IMR-90 (cell line): ENCODE data around the gene MFAP4. TPM values are rescaled to one million over a fixed set of nuclear protein-coding genes. Genes with fewer than 3 reads are reported as not detected.

Experiments used
- ATAC-seq: fragments of 200-7000 bp; cut with Tn5 transposase; 2 replicates; pipeline ENCODE4 v1.9.1; 2020; ENCODE audit warnings: low read depth, mild to moderate bottlenecking, moderate library complexity
- BruUV-seq: library from RNA; stranded (reverse); fragments of 400-500 nt; replicated peaks from 2 replicates; lab custom pipeline; 2021; lab: Mats Ljungman, UMichigan
- CTCF ChIA-PET: fragments of 300-600 bp; formaldehyde crosslinking; extraction: SDS; loops from one replicate; lab custom pipeline; 2021; ENCODE audit warnings: antibody characterized with exemption; lab: Yijun Ruan, JAX
- POLR2A ChIA-PET: fragments of 300-600 bp; sonication (Branson Sonifier 250); formaldehyde crosslinking; loops from one replicate; lab custom pipeline; 2022; ENCODE audit warnings: antibody characterized with exemption; ENCODE audit not compliant: unreplicated experiment; lab: Charles Lee
- DNase-seq: peaks from one replicate; pipeline ENCODE4 v3.0.0; 2013
- H2AFZ ChIP-seq: replicated peaks from 2 replicates; pipeline ENCODE3; 2013; ENCODE audit warnings: low read length, mild to moderate bottlenecking; ENCODE audit not compliant: poor library complexity
- H2AK5ac ChIP-seq: 2 replicates; pipeline ENCODE4 v1.6.1; 2013; ENCODE audit warnings: low read depth, low read length, inconsistent platforms
- H2AK9ac ChIP-seq: replicated peaks from 2 replicates; pipeline ENCODE3; 2013; ENCODE audit warnings: mild to moderate bottlenecking, low read depth, low read length, moderate library complexity; ENCODE audit not compliant: poor library complexity
- H2BK120ac ChIP-seq: 2 replicates; pipeline ENCODE4 v1.6.1; 2013; ENCODE audit warnings: low read depth, low read length, inconsistent platforms
- H2BK15ac ChIP-seq: 3 replicates; pipeline ENCODE4 v1.6.1; 2013; ENCODE audit warnings: low read depth, low read length, inconsistent platforms
- H2BK20ac ChIP-seq: 2 replicates; pipeline ENCODE4 v1.6.1; 2013; ENCODE audit warnings: low read depth, mild to moderate bottlenecking, inconsistent platforms, low read length, moderate library complexity
- H2BK5ac ChIP-seq: 2 replicates; pipeline ENCODE4 v1.6.1; 2013; ENCODE audit warnings: mild to moderate bottlenecking, low read depth, low read length, inconsistent platforms; ENCODE audit not compliant: poor library complexity, severe bottlenecking
- H3K14ac ChIP-seq: replicated peaks from 2 replicates; pipeline ENCODE4 v1.6.1; 2013; ENCODE audit warnings: low read depth, low read length, inconsistent platforms
- H3K18ac ChIP-seq: 2 replicates; pipeline ENCODE4 v1.6.1; 2013; ENCODE audit warnings: low read depth, low read length, control low read depth
- H3K23ac ChIP-seq: 2 replicates; pipeline ENCODE4 v1.6.1; 2013; ENCODE audit warnings: low read depth, low read length, inconsistent platforms
- H3K27ac ChIP-seq: 2 replicates; pipeline ENCODE4 v1.5.1; 2013; ENCODE audit warnings: mild to moderate bottlenecking, control low read depth, low read length; ENCODE audit not compliant: insufficient read depth
- H3K27me3 ChIP-seq: 2 replicates; pipeline ENCODE4 v1.6.1; 2013; ENCODE audit warnings: low read length; ENCODE audit not compliant: control insufficient read depth, insufficient read depth
- H3K36me3 ChIP-seq: 2 replicates; pipeline ENCODE4 v1.6.1; 2013; ENCODE audit warnings: low read length, mixed read lengths; ENCODE audit not compliant: control insufficient read depth, insufficient read depth
- H3K4ac ChIP-seq: 2 replicates; pipeline ENCODE4 v1.6.1; 2013; ENCODE audit warnings: low read depth, low read length, inconsistent platforms
- H3K4me1 ChIP-seq: 2 replicates; pipeline ENCODE4 v1.6.1; 2013; ENCODE audit warnings: low read length, mixed read lengths; ENCODE audit not compliant: control insufficient read depth, insufficient read depth
- H3K4me2 ChIP-seq: 2 replicates; pipeline ENCODE4 v1.6.1; 2013; ENCODE audit warnings: low read depth, mild to moderate bottlenecking, control low read depth, low read length, moderate library complexity
- H3K4me3 ChIP-seq: 2 replicates; pipeline ENCODE4 v1.5.1; 2013; ENCODE audit warnings: low read depth, mild to moderate bottlenecking, control low read depth, low read length, moderate library complexity; ENCODE audit not compliant: insufficient read depth
- H3K56ac ChIP-seq: 2 replicates; pipeline ENCODE4 v1.6.1; 2013; ENCODE audit warnings: low read length, inconsistent platforms; ENCODE audit not compliant: insufficient read depth; ENCODE audit errors: extremely low read depth
- H3K79me1 ChIP-seq, 2 experiments: 2 replicates each; pipeline ENCODE4 v1.6.1; 2013; ENCODE audit warnings: low read length in 2 of 2, inconsistent platforms in 1 of 2, low read depth in 1 of 2
- H3K9ac ChIP-seq: 2 replicates; pipeline ENCODE4 v1.6.1; 2013; ENCODE audit warnings: low read depth, low read length, control low read depth
- H3K9me1 ChIP-seq: 2 replicates; pipeline ENCODE4 v1.6.1; 2013; ENCODE audit warnings: low read length, inconsistent platforms; ENCODE audit not compliant: insufficient read depth
- H3K9me3 ChIP-seq: 2 replicates; pipeline ENCODE4 v1.6.1; 2013; ENCODE audit warnings: low read length; ENCODE audit not compliant: control insufficient read depth, insufficient read depth
- H4K20me1 ChIP-seq: 2 replicates; pipeline ENCODE4 v1.6.1; 2013; ENCODE audit warnings: low read length, inconsistent platforms; ENCODE audit not compliant: insufficient read depth
- H4K5ac ChIP-seq: 2 replicates; pipeline ENCODE4 v1.6.1; 2013; ENCODE audit warnings: mild to moderate bottlenecking, low read depth, low read length, control low read depth
- H4K8ac ChIP-seq, 2 experiments: 2 replicates each; pipeline ENCODE4 v1.6.1; 2013; ENCODE audit warnings: low read depth in 2 of 2, low read length in 2 of 2, control low read depth in 1 of 2, inconsistent platforms in 1 of 2
- H4K91ac ChIP-seq: 2 replicates; pipeline ENCODE4 v1.6.1; 2013; ENCODE audit warnings: low read depth, low read length, inconsistent platforms; ENCODE audit not compliant: insufficient read depth
- CEBPB ChIP-seq: IDR thresholded peaks from 2 replicates; pipeline ENCODE4 v1.6.1; 2012; ENCODE audit warnings: low read depth, low read length, improper control_type of control experiment
- CHD1 ChIP-seq: IDR thresholded peaks from 2 replicates; pipeline ENCODE4 v1.6.1; 2012; ENCODE audit warnings: low read depth, low read length, improper control_type of control experiment
- FOS ChIP-seq: fragments of 150-350 bp; IDR thresholded peaks from 2 replicates; pipeline ENCODE4 v1.6.1; 2016; ENCODE audit warnings: low read depth, low read length
- MAFK ChIP-seq: IDR thresholded peaks from 2 replicates; pipeline ENCODE4 v1.6.1; 2012; ENCODE audit warnings: low read depth, low read length, improper control_type of control experiment
- MAZ ChIP-seq: IDR thresholded peaks from 2 replicates; pipeline ENCODE4 v1.6.1; 2012; ENCODE audit warnings: low read depth, mild to moderate bottlenecking, low read length, improper control_type of control experiment, moderate library complexity, borderline replicate concordance
- MXI1 ChIP-seq: IDR thresholded peaks from 2 replicates; pipeline ENCODE4 v1.6.1; 2012; ENCODE audit warnings: low read depth, mild to moderate bottlenecking, low read length, moderate library complexity, borderline replicate concordance
- NFE2L2 ChIP-seq: fragments of 150-350 bp; IDR thresholded peaks from 2 replicates; pipeline ENCODE4 v1.6.1; 2016; ENCODE audit warnings: low read depth, mild to moderate bottlenecking, low read length
- POLR2A ChIP-seq: IDR thresholded peaks from 2 replicates; pipeline ENCODE4 v1.6.1; 2012; ENCODE audit warnings: mild to moderate bottlenecking, low read depth, low read length
- RAD21 ChIP-seq: IDR thresholded peaks from 2 replicates; pipeline ENCODE4 v1.6.1; 2012; ENCODE audit warnings: low read length, improper control_type of control experiment
- RCOR1 ChIP-seq: IDR thresholded peaks from 2 replicates; pipeline ENCODE4 v1.6.1; 2012; ENCODE audit warnings: mild to moderate bottlenecking, low read length, improper control_type of control experiment; ENCODE audit not compliant: insufficient replicate concordance
- SMC3 ChIP-seq: fragments of 150-350 bp; IDR thresholded peaks from 2 replicates; pipeline ENCODE4 v1.6.1; 2016; ENCODE audit warnings: low read depth, mild to moderate bottlenecking, antibody characterized with exemption, low read length, moderate library complexity
- WGBS, 2 experiments: methylation state at CpG; one replicate each; pipeline versions ENCODE4 v1.1.5 to v1.1.7; 2013; ENCODE audit warnings: missing lambda C conversion rate in 2 of 2; ENCODE audit not compliant: insufficient read length in 1 of 2; ENCODE audit errors: extremely low coverage in 2 of 2; 5-methylcytosine and 5-hydroxymethylcytosine counted together
- dilution Hi-C: fragments of 300-500 bp; cut with HindIII; formaldehyde crosslinking; loops from one replicate; pipeline ENCODE4 v1.14.3; 2018; ENCODE audit warnings: low sequenced_read_pairs; ENCODE audit not compliant: unreplicated experiment
- in situ Hi-C: fragments of 300-500 bp; cut with MboI; formaldehyde crosslinking; loops from 3 replicates; pipeline ENCODE4 v1.14.3; 2019; ENCODE audit warnings: low sequenced_read_pairs, inconsistent platforms, mixed read lengths
- intact Hi-C: fragments of 100-400 bp; cut with micrococcal nuclease; formaldehyde crosslinking; loops from 2 replicates; pipeline ENCODE4 v1.10.0; 2022
- polyA plus RNA-seq, 3 experiments: library from polyadenylated mRNA; depleted of rRNA; stranded (reverse); fragments of >200 nt; gene quantifications; 2 replicates each; pipeline ENCODE4 v1.2.3, GENCODE V29; 2012; ENCODE audit warnings: low replicate concordance in 1 of 3
- total RNA-seq: library from RNA; depleted of rRNA; stranded (reverse); fragments of >200 nt; gene quantifications from 2 replicates; pipeline ENCODE4 v1.2.3, GENCODE V29; 2012
- TF ChIP-seq, protein P1 (sequence below): fragments of 150-350 bp; IDR thresholded peaks from 2 replicates; pipeline ENCODE4 v1.6.1; 2017; ENCODE audit warnings: mild to moderate bottlenecking, antibody characterized with exemption, low read length, low read depth
- TF ChIP-seq, protein P2 (sequence below): conservative IDR thresholded peaks from 2 replicates; pipeline ENCODE4 v1.5.1; 2012; ENCODE audit warnings: mild to moderate bottlenecking, low read depth, low read length, improper control_type of control experiment
- TF ChIP-seq, protein P3 (sequence below): fragments of 150-350 bp; IDR thresholded peaks from 2 replicates; pipeline ENCODE4 v1.6.1; 2016; ENCODE audit warnings: low read depth, mild to moderate bottlenecking, low read length, moderate library complexity, borderline replicate concordance

The MFAP4 gene
- total and polyA plus RNA-seq, 2 of the 4 experiments (the other 2 are of a cell fraction): 7.0 to 71.6 TPM

DNA sequence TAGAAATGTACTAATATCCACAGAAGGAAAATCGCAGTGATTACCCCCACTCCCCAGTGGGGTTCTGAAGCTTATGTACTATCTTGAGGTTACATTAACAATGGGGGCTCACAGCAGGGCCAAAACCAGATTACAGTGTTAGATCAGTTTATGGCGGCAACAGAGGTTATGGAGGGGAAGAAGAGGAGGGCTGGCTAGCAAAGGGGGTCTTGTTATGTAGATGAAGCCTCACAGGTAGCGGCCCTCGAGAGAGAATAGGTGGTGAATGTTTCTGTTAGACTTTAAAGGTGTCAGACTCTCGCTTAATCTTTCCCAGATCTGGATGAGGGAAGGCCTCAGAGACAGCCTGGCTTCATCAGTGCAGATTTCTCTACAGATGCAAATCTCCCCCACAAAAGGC is 46.3 kb upstream of the MFAP4 start:
- H3K4ac ChIP-seq: no peak overlapping the region
- H3K14ac ChIP-seq: no peak overlapping the region
- no peak overlapping the region for H4K91ac ChIP-seq
- H3K18ac ChIP-seq: no peak overlapping the region
- H3K9me1 ChIP-seq: no peaks in the 10 kb centered on the region
- in situ Hi-C loops: no loop called here
- ATAC-seq (no peak), DNase-seq (no peak)
- no peak overlapping the region for H3K56ac ChIP-seq
- CTCF ChIA-PET: interaction anchor here (1.1 kb wide), 1 partner anchor 70 kb away, joined by 3 read pairs; no protein-coding TSS in a partner anchor
- H3K9me3 ChIP-seq: no peaks in the 10 kb centered on the region
- POLR2A ChIA-PET: no interaction called here
- no peak overlapping the region for H3K27ac ChIP-seq
- no peak overlapping the region for H2AK9ac ChIP-seq
- H2BK5ac ChIP-seq: no peak overlapping the region
- WGBS, 2 experiments: no CpG with 5 or more reads among the region's 5 CpGs
- intact Hi-C loops: no loop called here
- dilution Hi-C loops: no loop called here
- no peaks in the 10 kb centered on the region for H4K20me1 ChIP-seq
- no peak overlapping the region for H4K5ac ChIP-seq
- H3K4me2 ChIP-seq: no peak overlapping the region
- H3K9ac ChIP-seq: no peak overlapping the region
- no peak overlapping the region for H2AFZ ChIP-seq
- no peak overlapping the region for H3K23ac ChIP-seq
- no peak overlapping the region for H2BK15ac ChIP-seq
- no peak overlapping the region for H2AK5ac ChIP-seq
- no peak overlapping the region for H4K8ac ChIP-seq
- no peaks in the 10 kb centered on the region for H3K79me1 ChIP-seq
- no peak overlapping the region for H3K4me3 ChIP-seq
- TF ChIP-seq MAFK (no peak), SMC3 (no peak), RAD21 (no peak), MAZ (no peak), MXI1 (no peak), NFE2L2 (no peak), CEBPB (no peak), RCOR1 (no peak), POLR2A (no peak), CHD1 (no peak), FOS (no peak)
- TF ChIP-seq, protein P1, sequence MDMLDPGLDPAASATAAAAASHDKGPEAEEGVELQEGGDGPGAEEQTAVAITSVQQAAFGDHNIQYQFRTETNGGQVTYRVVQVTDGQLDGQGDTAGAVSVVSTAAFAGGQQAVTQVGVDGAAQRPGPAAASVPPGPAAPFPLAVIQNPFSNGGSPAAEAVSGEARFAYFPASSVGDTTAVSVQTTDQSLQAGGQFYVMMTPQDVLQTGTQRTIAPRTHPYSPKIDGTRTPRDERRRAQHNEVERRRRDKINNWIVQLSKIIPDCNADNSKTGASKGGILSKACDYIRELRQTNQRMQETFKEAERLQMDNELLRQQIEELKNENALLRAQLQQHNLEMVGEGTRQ: no peak
- TF ChIP-seq, protein P2, sequence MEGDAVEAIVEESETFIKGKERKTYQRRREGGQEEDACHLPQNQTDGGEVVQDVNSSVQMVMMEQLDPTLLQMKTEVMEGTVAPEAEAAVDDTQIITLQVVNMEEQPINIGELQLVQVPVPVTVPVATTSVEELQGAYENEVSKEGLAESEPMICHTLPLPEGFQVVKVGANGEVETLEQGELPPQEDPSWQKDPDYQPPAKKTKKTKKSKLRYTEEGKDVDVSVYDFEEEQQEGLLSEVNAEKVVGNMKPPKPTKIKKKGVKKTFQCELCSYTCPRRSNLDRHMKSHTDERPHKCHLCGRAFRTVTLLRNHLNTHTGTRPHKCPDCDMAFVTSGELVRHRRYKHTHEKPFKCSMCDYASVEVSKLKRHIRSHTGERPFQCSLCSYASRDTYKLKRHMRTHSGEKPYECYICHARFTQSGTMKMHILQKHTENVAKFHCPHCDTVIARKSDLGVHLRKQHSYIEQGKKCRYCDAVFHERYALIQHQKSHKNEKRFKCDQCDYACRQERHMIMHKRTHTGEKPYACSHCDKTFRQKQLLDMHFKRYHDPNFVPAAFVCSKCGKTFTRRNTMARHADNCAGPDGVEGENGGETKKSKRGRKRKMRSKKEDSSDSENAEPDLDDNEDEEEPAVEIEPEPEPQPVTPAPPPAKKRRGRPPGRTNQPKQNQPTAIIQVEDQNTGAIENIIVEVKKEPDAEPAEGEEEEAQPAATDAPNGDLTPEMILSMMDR: no peak
- TF ChIP-seq, protein P3, sequence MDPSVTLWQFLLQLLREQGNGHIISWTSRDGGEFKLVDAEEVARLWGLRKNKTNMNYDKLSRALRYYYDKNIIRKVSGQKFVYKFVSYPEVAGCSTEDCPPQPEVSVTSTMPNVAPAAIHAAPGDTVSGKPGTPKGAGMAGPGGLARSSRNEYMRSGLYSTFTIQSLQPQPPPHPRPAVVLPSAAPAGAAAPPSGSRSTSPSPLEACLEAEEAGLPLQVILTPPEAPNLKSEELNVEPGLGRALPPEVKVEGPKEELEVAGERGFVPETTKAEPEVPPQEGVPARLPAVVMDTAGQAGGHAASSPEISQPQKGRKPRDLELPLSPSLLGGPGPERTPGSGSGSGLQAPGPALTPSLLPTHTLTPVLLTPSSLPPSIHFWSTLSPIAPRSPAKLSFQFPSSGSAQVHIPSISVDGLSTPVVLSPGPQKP: no peak
- no peak overlapping the region for H2BK20ac ChIP-seq
- no TSS peak for BruUV-seq
- no peaks in the 10 kb centered on the region for H3K4me1 ChIP-seq
- no peaks in the 10 kb centered on the region for H3K36me3 ChIP-seq
- H2BK120ac ChIP-seq: no peak overlapping the region
- peaks cover under 1% of the 10 kb centered on the region for H3K27me3 ChIP-seq
